ENCODE measurements around the gene LPIN1. TPM values are rescaled to one million over a fixed set of nuclear protein-coding genes. Genes with fewer than 3 reads are reported as not detected.
"Not testable (repeated sequence)": the region's sequence is repeated elsewhere in the genome, so short reads cannot be mapped to it uniquely, and the experiment has no call there.

LPIN1 gene
- total RNA-seq, 2 experiments from 2014 or later, result 115 to 128 TPM

- ATAC-seq (ENCODE audit: poor library complexity), result no peak
- ChIA-PET POLR2A (no interaction called here), CTCF (no interaction called here)
- Mint-ChIP-seq H3K36me3 (ENCODE audit: low read depth) (peaks cover 94% of the 10 kb centered on the region), H3K9me3 (no peaks in the 10 kb centered on the region), H3K4me3 (no peak overlapping the region), H3K4me1 (ENCODE audit: low read depth) (peaks cover 5% of the 10 kb centered on the region), H3K27ac (no peak overlapping the region), H3K27me3 (no peaks in the 10 kb centered on the region)
- intact Hi-C loops (cut with DNase I, micrococcal nuclease), result no loop called here
- no peak for DNase-seq
- no peak for TF ChIP-seq CTCF (IDR thresholded peaks at IDR 0.05)
- Histone ChIP-seq H3K9me3 (ENCODE audit: control insufficient read depth in 1 of 2, insufficient read depth in 1 of 2, low read length in 2 of 2) (peaks cover 0 to 4% of the 10 kb centered on the region in 2 experiments), H3K27ac (ENCODE audit: low read depth in 1 of 2, low read length in 2 of 2) (no peak overlapping the region), H3K36me3 (ENCODE audit: insufficient read depth, low read length) (peaks cover 86% of the 10 kb centered on the region), H3K27me3 (ENCODE audit: control insufficient read depth in 1 of 2, insufficient read depth in 2 of 2, low read length in 2 of 2) (no peaks in the 10 kb centered on the region), H3K4me1 (ENCODE audit: insufficient read depth, low read length) (no peaks in the 10 kb centered on the region), H3K4me3 (ENCODE audit: low read length) (no peak overlapping the region)
Observed at GRCh38 chr2:11820650-11821049, 74.2 kb downstream of the LPIN1 start.

- CTCF ChIA-PET, result no interaction called here
- peak overlapping the region; percentile 14 for H3K27ac Mint-ChIP-seq
- Histone ChIP-seq H3K9me3 (ENCODE audit: control insufficient read depth in 1 of 2, insufficient read depth in 1 of 2, low read length in 2 of 2) (no peaks in the 10 kb centered on the region), H3K27ac (ENCODE audit: low read depth in 1 of 2, low read length in 2 of 2) (no peak overlapping the region), H3K27me3 (ENCODE audit: control insufficient read depth in 1 of 2, insufficient read depth in 2 of 2, low read length in 2 of 2) (no peaks in the 10 kb centered on the region), H3K36me3 (ENCODE audit: insufficient read depth, low read length) (peaks cover 80% of the 10 kb centered on the region), H3K4me1 (ENCODE audit: insufficient read depth, low read length) (no peaks in the 10 kb centered on the region), H3K4me3 (ENCODE audit: low read length) (no peak overlapping the region)
- no peak for TF ChIP-seq CTCF (IDR thresholded peaks at IDR 0.05)
- intact Hi-C loops (cut with DNase I, micrococcal nuclease), result no loop called here
- H3K36me3 Mint-ChIP-seq (ENCODE audit: low read depth), result peaks cover 94% of the 10 kb centered on the region
- no peak overlapping the region for H3K4me3 Mint-ChIP-seq
- DNase-seq, result no peak
- no peak for ATAC-seq (ENCODE audit: poor library complexity)
- H3K4me1 Mint-ChIP-seq (ENCODE audit: low read depth), result peaks cover 5% of the 10 kb centered on the region
- H3K9me3 Mint-ChIP-seq, result no peaks in the 10 kb centered on the region
- H3K27me3 Mint-ChIP-seq, result no peaks in the 10 kb centered on the region
- POLR2A ChIA-PET, result no interaction called here
Observed at GRCh38 chr2:11821705-11822104, 75.3 kb downstream of the LPIN1 start.

GRCh38 chr2:11822359-11822745 is 75.9 kb downstream of the LPIN1 start:
- POLR2A ChIA-PET; CTCF ChIA-PET; H3K27me3 ChIP-seq (ENCODE audit: control insufficient read depth in 1 of 2, insufficient read depth in 2 of 2, low read length in 2 of 2); DNase-seq; ATAC-seq (ENCODE audit: poor library complexity); H3K27me3 Mint-ChIP-seq; H3K9me3 Mint-ChIP-seq; intact Hi-C loops (cut with DNase I, micrococcal nuclease); H3K27ac Mint-ChIP-seq; H3K4me1 ChIP-seq (ENCODE audit: insufficient read depth, low read length); H3K4me1 Mint-ChIP-seq (ENCODE audit: low read depth); H3K4me3 Mint-ChIP-seq; H3K9me3 ChIP-seq (ENCODE audit: control insufficient read depth in 1 of 2, insufficient read depth in 1 of 2, low read length in 2 of 2); H3K4me3 ChIP-seq (ENCODE audit: low read length); H3K27ac ChIP-seq (ENCODE audit: low read depth in 1 of 2, low read length in 2 of 2): not testable (repeated sequence)
- H3K36me3 ChIP-seq (ENCODE audit: insufficient read depth, low read length), result peaks cover 79% of the 10 kb centered on the region
- peaks cover 94% of the 10 kb centered on the region for H3K36me3 Mint-ChIP-seq (ENCODE audit: low read depth)

DNA sequence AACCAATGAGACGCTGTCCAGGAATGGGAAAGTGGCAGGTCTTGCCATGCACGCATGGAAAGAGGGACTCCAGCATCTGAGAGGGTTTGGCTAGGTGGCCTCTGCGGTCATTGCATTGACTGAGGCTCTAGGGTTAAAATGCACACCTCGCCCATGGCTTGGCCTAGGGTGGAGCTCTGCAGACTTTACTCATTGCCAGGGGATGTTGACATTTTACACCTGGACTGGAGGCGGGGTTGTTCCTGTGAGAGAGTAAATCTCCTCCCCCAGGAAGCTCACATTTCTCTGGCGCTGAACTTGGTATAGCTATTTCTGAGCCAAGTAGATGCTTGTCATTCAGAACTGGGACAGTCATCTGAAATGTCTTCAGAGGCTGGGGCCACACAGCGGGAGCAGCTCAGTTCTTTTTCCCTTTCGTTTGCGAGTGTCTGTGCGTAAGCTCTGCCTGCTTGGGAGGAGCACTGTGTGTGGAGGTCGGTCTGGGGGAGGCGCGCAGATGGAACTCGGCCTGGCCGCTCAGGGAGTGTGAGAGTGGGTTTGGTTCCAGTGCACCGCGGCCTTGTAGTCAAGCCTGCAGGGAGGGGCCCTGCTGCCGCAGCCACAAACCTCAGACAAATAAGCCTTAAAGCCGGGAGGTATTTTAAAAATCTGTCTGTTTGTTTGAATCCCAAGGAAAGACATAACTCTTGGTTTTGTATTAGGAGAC is 76.5 kb downstream of the LPIN1 start:
- intact Hi-C loops (cut with DNase I, micrococcal nuclease), result no loop called here
- H3K9me3 ChIP-seq (ENCODE audit: control insufficient read depth in 1 of 2, insufficient read depth in 1 of 2, low read length in 2 of 2), result no peaks in the 10 kb centered on the region
- ATAC-seq (ENCODE audit: poor library complexity) (no peak), DNase-seq (no peak)
- H3K9me3 Mint-ChIP-seq, result no peaks in the 10 kb centered on the region
- no peaks in the 10 kb centered on the region for H3K4me1 ChIP-seq (ENCODE audit: insufficient read depth, low read length)
- no peaks in the 10 kb centered on the region for H3K27me3 Mint-ChIP-seq
- no peak for TF ChIP-seq CTCF (IDR thresholded peaks at IDR 0.05)
- H3K36me3 Mint-ChIP-seq (ENCODE audit: low read depth), result peaks cover 94% of the 10 kb centered on the region
- H3K27ac ChIP-seq (ENCODE audit: low read depth in 1 of 2, low read length in 2 of 2), result no peak overlapping the region
- H3K4me1 Mint-ChIP-seq (ENCODE audit: low read depth), result peaks cover 13% of the 10 kb centered on the region
- peaks cover 81% of the 10 kb centered on the region for H3K36me3 ChIP-seq (ENCODE audit: insufficient read depth, low read length)
- no peak overlapping the region for H3K4me3 Mint-ChIP-seq
- peak overlapping the region; percentile 9 for H3K27ac Mint-ChIP-seq
- ChIA-PET CTCF (no interaction called here), POLR2A (no interaction called here)
- H3K27me3 ChIP-seq (ENCODE audit: control insufficient read depth in 1 of 2, insufficient read depth in 2 of 2, low read length in 2 of 2), result no peaks in the 10 kb centered on the region
- no peak overlapping the region for H3K4me3 ChIP-seq (ENCODE audit: low read length)

Data from CD4-positive, alpha-beta T cell (primary cell).